Testis (tissue), 2 donors: ENCODE results near the gene CCNY.

ENCODE experiments used
- POLR2A ChIP-seq: fragments of 450-650 bp; IDR thresholded peaks from one replicate; pipeline ENCODE4 v1.6.1; 2017; ENCODE audit warnings: antibody characterized with exemption, mild to moderate bottlenecking, moderate library complexity
- TF ChIP-seq, protein P1 (sequence below), 3 experiments: fragments of 450-650 bp in 2 of 3; fragments of 200-600 bp in 1 of 3; sonication (generic) in 1 of 3; IDR thresholded peaks; one replicate each; pipeline ENCODE4 v1.5.1; 2016 to 2019; ENCODE audit warnings: antibody characterized with exemption in 3 of 3, mild to moderate bottlenecking in 2 of 3, moderate library complexity in 1 of 3

DNA sequence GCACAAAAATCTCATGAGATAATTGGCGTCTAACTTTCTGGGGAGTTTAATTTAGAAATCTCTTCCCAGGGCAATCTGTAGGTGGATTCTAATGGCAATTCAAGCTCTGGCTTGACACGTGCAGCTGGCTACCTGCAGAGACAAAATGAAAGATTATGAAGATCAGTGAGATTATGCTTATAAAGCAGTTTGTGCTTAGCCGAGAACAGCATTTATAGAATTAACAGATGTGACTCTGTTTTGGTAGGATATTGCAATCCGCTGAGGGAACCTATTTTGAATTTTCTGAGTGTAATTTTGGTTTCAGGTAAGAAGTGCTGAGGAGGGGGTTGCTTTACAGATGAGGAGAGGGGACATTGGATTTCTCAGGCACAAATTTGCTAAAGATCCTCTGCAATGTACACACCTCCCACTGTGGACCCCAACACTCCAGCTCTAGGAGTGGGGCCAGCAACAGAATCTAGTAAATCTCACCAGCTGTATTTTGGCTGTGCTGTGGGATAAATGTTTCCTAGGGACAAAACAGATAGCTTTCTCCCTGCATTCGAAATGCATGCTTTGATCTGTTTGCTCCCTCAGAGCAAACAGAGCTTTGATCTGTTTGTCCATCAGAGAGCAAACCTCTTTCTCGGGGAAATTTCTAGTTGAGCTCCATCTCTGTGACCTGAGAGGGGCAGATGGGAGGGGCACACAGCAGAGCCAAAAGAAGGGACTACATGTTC is 276.2 kb downstream of the CCNY start:
- TF ChIP-seq, protein P1, sequence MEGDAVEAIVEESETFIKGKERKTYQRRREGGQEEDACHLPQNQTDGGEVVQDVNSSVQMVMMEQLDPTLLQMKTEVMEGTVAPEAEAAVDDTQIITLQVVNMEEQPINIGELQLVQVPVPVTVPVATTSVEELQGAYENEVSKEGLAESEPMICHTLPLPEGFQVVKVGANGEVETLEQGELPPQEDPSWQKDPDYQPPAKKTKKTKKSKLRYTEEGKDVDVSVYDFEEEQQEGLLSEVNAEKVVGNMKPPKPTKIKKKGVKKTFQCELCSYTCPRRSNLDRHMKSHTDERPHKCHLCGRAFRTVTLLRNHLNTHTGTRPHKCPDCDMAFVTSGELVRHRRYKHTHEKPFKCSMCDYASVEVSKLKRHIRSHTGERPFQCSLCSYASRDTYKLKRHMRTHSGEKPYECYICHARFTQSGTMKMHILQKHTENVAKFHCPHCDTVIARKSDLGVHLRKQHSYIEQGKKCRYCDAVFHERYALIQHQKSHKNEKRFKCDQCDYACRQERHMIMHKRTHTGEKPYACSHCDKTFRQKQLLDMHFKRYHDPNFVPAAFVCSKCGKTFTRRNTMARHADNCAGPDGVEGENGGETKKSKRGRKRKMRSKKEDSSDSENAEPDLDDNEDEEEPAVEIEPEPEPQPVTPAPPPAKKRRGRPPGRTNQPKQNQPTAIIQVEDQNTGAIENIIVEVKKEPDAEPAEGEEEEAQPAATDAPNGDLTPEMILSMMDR (IDR thresholded peaks at IDR 0.05) = no peak
- TF ChIP-seq POLR2A = no peak
